Right renal pelvis (tissue), 4 donors: ENCODE data around the gene FCGBP. TPM values are rescaled to one million over a fixed set of nuclear protein-coding genes. Genes with fewer than 3 reads are reported as not detected.
"Not testable (repeated sequence)": the region's sequence is repeated elsewhere in the genome, so short reads cannot be mapped to it uniquely, and the experiment has no call there.

Experiments
- DNase-seq, 4 donors: peaks; one replicate each; pipeline ENCODE4 v3.0.0-alpha.2; 2013; ENCODE audit warnings: low read depth in 4 of 4, low spot score in 3 of 4, missing footprints in 1 of 4
- polyA plus RNA-seq, 4 donors: library from polyadenylated mRNA; unstranded; fragments of 120-200 nt; gene quantifications; one replicate each; pipeline ENCODE4 v1.2.1, GENCODE V29; 2013; ENCODE audit not compliant: insufficient read length in 4 of 4

FCGBP gene
- polyA plus RNA-seq, 4 donors: 5.6 to 9.5 (median 7.6) TPM

DNA sequence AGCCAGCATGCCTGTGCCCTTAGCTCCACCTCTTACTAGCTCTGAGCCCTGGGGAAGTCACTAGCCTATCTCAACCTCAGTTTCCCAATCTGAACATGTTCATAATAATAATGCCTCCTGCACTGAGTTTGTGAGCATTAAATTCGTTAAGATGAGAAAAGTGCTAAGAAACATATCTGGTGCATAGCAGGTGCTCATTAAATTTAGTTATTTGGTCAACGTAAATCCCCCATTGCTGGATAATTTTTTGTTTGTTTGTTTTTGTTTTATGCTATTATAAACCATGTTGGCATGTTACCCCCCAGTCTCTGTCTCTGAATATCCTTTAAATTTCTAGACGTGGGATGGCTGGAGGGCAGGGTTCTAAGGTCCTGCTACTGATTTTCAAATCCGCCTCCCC is 10.6 kb downstream of the FCGBP start:
- no peak for DNase-seq

DNA sequence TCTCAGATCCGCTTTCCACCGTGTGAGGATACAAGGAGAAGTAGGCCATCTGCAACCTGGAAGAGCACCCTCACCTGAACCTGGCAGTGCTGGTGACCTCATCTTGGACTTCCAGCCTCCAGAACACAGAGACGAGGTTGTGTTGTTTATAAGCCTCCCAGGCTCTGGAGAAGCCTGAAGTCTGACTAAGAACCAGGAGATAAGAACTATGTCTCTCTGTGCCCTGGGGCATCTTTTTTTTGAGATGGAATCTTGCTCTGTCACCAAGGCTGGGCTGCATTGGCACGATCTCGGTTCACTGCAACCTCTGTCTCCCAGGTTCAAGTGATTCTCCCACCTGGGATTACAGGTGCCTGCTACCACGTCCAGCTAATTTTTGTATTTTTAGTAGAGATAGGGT is 14.5 kb downstream of the FCGBP start:
- no peak for DNase-seq

DNA sequence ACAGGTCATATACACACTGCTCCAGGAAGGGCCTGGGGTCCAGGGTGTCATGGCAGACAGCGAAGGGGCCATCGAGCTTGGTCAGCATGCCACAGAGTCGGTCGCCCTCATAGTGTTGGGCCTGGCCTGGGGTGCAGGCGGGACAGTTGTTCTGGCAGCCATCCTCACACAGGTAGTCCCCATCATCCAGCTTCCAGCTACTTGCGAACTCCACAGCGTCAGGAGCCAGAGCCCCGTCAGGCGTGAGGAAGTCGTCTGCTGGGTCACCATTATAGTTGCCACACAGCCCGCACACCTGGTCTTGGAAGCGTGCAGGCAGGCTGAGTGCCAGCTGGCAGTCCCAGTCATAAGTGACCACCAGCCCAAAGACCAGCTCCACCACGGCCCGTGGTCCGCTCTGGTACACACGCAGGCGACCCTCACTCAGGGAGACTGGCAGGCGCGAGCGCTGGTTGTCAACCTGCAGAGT is 16.2 kb downstream of the FCGBP start:
- no peak for DNase-seq

DNA sequence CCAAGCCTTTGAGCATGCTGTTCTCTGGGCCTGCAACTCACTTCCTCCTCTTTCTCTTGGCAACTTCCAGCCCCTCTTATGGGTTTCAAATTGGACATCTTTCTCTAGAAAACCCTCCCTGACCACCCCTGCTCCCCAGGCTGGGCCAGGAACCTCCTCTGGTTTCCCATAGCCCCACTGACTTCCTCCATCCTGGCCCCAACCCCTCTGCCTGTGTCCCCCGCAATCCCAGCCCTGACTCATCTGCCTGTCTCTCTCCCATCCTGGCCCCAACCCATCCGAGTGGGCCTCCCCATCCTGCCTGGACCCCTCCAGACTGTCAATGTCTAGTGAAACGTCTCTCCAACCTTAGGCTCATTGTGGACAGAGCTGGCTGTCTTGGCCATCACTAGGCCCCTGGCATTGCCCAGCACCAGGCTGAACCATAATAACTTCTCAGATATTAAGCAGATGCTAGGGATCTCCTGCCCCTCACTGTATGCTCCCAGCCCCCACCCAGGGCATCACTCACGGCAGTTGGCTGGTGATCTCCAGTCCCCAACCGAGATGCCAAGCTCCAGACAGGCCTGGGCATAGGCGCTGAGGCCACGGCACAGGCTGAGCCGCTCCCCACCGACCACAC is 16.8 kb downstream of the FCGBP start:
- DNase-seq: no peak

DNA sequence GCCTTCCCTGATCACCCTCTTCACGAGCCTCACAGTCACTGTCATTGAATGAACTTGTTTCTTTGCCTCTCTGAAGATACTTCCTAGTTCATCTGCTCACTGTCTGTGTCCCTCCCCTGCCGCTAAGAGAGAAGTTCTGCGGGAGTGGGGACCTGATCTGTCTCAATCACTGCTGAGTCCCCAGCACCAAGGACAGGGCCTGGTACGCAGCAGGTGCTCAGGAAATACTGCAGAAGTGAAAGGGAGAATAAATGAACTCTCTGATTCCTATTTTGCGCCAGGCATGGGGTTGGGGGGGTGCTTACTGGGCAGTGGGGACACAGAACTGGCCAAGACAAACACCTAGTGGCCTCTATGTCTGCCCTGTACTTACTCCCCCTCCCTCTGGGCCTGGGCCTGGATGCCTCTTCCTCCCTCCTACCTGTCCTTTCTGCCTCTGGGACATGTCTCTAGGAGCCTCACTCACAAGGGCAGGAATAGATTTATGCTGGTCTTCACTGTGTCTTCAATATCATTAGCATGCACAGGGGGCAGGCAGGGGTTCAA is 17.5 kb downstream of the FCGBP start:
- DNase-seq: no peak

DNA sequence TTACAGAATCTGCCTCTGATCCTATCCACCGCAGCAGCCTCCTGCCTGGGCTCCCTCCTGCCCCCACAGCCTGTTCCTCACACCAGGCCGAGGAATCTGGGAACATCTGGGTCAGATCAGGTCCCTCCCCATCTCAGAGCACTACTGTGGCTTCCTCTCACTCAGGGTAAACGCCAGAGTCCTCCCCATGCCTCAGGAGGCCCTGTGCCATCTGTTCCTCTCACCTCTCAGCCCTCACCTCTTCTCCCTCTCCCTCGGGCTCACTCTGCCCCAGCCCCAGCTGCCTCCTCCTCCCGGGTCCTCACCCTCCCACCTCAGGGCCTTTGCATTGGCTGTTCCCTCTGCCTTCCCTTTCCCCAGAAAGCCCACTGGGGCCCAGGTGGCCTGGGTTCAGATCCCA is 18.2 kb downstream of the FCGBP start:
- no peak for DNase-seq

DNA sequence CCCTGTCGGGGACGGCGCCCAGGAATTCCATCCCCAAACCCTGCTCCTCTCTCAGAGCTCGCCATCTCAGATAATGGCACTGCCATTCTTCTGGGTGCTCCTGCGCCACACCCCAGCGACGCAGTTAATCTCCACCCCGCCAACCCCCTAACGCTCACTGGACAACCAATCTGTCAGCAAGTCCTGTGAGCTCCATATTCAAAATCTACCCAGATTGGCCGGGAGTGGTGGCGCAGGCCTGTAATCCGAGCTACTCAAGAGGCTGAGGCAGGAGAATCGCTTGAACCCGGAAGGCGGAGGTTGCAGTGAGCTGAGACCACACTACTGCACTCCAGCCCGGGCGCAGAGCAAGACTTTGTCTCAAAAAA is 18.6 kb downstream of the FCGBP start:
- DNase-seq: no peak

DNA sequence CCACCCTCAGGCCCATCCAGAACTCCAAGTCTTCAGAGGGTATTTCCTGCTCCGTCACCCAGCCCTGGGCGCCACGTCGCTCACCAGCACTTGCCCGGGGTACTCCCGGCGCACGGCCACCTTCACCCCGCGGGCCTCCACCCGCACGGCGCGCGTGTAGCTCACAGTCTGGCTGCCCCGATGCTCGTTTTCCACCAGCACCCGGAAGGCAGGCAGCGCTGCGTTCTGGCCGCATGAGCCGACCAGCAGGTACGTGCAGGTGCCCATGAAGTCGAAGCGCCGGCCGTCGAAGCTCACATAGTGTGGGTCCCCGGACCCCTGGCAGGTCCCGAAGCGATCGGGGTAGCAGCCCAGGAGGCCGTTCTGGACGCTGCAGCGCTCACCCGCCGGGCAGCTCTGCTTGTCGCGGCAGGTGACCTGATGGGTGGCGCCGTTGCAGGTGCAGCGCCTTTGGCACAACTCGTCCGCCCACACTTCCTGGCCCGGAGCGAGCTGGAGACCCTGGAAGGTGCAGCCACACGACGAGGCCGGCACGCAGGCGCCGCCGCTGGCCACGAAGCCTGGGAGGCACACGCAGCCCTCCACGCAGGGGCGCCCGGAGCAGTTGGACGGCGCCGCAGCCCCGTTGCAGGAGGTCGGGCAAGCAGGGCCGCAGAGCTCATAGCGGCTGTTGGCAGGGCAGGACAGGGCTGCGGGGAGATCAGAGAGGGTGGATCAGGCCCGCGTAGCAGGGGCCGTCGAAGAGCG is 19.2 kb downstream of the FCGBP start:
- DNase-seq: no peak

DNA sequence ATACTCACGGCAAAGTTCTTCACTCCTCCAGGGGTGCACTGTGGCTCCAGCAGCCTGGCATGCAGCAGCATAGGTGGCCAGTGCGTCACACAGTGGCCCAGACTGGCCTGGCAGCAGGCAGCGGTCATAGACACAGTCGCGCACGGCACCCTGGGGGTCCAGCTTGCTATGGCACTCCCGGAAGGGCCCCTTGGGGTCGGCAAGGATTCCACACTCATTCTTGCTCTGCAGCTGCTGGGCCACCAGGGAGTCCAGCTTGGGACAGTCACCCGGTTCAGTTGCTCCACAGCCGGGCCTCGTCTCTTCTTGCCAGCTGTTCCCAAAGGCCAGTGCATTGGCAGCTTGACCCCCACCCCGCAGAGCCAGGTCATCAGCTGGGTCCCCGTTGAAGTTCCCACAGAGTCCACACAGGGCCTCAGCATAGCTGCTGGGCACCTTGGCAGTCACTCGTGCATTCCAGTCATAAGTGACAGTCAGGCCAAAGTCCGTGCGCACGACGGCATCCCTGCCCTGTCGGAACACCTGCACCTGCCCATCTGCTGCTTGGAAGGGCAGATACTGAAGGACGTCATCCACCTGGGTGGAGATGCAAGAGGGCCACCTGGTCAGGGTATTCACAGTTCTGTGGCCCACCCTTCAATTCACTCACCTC is 20.6 kb downstream of the FCGBP start:
- no peak for DNase-seq

DNA sequence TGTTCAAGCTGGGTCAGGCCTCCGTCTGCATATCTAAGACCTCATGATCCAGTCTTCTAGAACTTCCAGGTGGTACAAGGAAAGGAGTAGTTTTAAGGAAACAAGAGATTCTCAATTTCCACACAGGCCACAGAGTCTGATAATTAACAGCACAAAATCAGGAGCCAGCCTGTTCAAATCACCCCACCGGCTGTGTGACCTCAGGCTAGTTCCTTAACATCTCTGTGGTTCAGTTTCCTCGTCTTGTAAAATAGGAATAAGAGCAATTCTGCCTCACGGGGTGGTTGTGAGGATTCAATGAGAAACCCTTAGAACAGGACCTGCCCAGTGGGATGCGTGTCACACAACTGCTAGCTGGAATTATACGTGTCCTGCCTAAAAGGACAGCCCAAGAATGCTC is 25.6 kb downstream of the FCGBP start:
- DNase-seq: no peak

DNA sequence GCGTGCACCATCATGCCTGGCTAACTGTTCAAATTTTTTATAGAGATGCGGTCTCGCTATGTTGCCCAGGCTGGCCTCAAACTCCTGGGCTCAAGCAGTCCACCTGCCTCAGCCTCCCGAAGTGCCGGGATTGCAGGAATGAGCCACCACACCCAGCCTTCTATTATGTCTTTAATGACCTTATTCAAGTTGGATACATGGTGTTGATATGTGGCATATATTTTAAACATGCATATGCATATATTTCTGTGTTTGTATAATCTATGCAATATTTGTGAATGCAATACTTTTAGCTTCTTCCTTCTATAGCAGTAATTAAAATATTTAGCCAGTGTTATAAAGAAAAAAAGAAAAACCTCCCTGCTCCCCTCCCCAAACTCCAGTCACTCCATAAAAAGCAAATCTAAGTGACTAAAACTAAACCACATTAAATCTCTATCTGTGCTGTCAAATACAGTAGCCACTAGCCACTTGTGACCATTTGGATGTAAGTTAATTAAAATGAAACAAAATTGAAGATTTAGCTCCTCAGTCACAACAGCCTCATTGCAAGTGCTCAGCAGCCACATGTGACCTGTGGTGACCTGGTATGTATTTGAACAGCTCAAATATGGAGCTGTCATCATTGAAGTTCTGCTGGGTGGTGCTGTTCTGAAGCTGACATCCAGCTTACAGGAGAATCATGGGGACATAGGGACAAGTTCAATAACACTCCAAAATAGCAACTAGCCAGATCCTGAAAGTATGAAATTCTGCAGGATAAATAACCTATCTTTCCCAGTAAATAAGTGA is 27.4 kb downstream of the FCGBP start:
- DNase-seq: no peak

DNA sequence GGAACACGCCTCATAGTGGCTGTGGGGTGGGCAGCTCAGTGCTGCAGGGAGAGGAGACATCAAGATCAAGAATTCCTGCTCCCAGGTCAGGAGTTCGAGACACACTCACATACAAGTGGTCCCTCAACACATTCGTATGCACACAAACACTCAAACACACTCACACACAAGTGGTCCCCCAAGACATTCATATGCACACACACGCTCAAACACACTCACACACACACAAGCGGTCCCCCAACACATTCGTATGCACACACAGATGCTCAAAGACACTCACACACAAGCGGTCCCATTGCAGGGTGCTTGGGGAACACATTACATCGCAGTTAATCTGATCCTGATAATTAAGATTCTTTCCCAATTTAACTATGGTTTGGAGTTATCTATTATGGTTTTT is 28.2 kb downstream of the FCGBP start:
- DNase-seq: no peak

DNA sequence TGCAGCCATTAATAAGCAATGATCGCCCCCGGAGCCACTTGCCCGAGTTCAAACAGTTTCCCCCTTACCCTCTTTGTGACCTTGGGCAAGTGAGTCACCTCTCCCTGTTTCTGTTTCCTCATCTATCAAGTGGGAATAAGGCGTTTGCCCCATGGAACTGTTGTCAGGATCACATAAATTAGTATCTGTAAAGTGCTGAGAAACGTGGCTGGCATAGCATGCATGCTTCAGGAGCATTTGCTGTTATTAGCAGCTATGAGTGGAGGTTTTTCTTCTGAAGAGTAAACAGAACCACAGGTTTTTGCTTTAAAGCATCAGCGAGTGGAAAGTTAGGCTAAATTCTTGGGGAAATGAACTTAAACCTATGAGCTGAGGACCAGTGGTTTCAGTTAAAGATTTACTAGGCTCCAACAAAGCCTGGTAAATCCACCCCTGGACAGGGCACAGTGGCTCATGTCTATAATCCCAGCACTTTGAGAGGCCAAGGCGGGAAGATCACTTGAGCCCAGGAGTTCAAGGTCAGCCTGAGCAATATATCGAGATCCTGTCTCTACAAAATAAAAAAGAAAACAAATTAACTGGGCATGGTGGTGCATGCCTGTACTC is 30.8 kb downstream of the FCGBP start:
- DNase-seq: not testable (repeated sequence)

DNA sequence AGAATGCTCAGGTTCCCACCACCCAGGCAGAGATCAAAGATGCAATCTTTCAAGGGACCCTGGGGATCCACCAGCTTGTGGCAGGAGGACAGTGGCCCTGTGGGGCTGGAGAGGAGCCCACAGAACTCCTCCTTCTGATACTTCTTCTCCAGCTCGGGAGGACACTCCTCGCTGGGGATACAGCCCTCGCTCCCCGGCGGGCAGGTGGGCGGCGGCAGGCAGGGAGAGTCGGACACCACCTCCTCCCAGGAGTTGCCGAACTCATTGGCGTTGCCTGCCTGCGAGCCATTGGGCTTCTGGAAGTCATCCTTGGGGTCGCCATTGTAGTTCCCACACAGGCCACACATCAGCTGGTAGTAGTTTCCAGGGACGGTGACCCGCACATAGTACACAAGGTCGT is 32.1 kb downstream of the FCGBP start:
- DNase-seq: not testable (repeated sequence)

DNA sequence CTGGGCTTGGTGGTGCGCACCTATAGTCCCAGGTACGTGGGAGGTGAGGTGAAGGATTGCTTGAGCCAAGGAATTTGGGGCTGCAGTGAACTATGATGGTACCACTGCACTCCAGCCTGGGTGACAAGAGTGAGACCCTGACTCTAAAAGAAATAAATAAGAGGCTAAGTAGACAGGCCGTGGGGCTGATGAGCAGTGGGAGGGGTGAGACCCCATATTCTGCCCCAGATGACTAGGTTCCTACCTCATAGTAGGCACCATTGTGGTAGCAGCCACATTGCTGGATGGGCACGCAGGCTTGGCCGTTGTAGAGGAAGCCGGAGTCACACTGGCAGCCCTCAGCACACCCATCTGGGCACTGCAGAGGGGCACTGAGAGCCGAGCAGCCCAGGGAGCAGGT is 32.8 kb downstream of the FCGBP start:
- DNase-seq: not testable (repeated sequence)

DNA sequence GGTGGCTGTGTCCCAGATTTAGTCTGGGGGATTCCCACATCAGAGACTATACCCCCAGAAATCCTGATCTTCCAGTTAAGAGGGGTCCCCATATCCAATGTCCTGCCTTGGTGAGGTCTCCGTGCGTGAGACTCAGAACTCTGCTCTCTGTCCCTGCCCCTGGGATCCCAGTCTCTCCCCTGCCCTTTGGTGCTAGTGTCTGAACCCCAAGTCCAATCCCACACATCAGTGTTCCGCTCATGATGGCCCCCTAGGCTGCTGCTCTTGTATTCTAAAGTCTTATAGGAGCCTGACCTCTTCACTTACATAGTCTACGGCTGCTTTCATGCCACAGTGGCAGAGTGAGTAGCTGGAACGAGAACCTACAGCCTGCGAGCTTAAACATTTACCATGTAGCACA is 35.6 kb downstream of the FCGBP start:
- DNase-seq: not testable (repeated sequence)

DNA sequence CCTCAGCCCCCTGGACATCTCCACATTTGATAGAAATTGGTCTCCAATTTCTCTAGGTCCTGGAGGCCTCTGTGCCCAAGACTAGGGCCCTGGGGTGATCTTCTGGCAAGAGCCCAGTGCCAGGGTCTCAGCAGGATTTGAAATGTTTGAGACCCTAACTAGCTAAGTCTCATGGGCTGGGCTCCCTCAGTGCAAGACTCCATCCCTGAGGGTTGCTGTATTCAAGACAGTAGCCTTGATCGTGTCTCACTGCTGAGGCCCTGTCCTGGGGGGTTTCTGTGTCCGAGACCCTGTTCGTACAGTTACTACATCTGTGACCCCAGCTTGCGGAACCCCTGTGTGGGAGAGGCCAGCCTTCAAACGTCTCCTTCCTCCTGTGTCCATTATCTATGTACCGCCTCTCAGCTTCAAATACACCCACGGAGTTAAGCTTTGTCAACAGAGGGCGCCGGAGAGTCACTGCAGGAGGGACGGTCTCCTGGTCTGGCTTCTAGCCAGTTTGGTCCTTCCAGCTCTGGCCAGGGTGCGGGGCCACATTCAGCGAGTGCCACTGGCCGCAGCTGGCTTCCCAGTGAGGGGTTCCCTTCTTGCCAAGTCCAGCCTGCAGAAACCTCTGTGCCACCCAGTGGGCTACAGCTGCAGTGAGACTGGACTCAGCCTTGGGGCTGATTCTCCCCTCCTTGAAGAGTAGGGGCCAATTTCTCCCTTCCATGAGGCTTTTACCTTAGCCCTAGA is 36.8 kb downstream of the FCGBP start:
- not testable (repeated sequence) for DNase-seq

DNA sequence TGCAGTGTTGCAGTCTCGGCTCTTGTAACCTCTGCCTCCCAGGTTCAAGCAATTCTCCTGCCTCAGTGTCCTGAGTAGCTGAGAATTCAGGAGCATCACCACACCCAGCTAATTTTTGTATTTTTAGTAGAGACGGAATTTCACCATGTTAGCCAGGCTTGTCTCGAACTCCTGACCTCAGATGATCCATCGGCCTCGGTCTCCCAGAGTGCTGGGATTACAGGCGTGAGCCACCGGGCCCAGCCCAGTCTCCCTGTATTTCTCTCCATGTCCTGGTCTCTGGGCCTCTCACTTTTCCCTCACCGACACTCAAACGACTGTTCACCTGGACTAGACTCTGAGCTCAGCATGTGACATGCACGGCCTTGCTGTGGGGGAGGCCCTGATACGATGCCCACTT is 39.3 kb downstream of the FCGBP start:
- DNase-seq: not testable (repeated sequence)

DNA sequence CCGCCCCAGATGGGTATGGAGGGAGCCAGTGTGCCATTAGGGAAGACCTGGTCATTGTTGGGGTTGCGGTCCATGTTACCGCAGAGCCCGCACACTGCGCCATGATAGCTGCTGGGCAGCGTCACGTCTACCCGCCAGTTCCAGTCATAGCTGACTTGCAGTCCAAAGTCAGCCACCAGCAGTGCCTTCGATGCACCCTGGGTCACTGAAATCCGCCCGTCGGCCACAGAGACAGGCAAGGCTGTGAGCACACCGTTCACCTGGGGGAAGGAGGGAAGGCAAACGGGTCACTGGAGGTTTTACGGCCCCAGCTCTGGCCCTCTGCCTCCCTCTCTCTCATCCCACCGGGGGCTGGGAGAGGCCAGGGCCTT is 40.2 kb downstream of the FCGBP start:
- DNase-seq: not testable (repeated sequence)
